ENCODE results near the gene NTRK1. TPM values are rescaled to one million over a fixed set of nuclear protein-coding genes. Genes with fewer than 3 reads are reported as not detected.
A peak's percentile ranks its signal among the peaks of the same experiment; 100 is the strongest.

NTRK1 gene
- total RNA-seq, 4 donors from 2014 or later = 0.11 to 1.2 (median 0.63) TPM

DNA sequence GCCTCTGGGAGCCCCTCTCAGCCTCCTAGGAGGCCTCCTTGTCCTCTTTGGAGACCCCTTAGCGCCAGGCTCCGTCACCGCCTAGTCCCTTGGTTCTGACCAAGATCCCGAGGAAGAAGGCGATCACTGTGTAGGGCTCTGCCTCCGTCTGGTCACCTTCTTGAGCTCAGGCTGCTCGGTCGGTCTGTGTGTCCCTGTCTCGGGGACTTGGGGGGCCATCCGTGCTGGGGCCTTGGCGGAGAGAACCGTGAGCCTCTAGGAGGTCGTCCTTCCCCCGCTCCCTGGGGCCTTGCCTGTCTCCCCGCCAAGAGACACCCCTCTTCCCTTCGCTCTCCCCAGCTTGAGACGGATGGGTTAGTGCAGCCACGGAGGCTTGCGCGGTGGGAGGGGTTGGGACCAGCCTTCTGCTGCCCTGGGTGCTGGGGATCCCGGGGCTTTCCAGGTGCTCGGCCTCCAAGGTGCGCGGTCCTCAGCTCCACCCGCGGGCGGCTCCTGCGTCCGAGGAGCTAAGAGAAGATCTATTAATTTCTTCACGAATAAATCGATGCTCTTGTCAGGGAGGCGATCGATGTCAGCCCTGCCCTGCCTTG is 1.0 kb upstream of the NTRK1 start:
- Histone ChIP-seq H3K36me3 (no peaks in the 10 kb centered on the region), H3K4me1 (peaks cover 19 to 26% of the 10 kb centered on the region in 2 donors), H3K27me3 (peaks cover 20% of the 10 kb centered on the region), H3K4me3 (replicated peaks in 1 of 3) (peak overlapping the region in 1 of 3 donors; percentile 14), H3K27ac (no peak overlapping the region), H3K9me3 (no peaks in the 10 kb centered on the region)
- intact Hi-C loops (cut with DNase I) = loop anchor here (5.0 kb wide), 1 partner anchor 62 kb away; no protein-coding TSS in a partner anchor
- 1 to 7% methylated on average over 15 to 21 of the region's 33 CpGs for WGBS, 2 donors
- no peak for TF ChIP-seq POLR2A (IDR thresholded peaks at IDR 0.05)
- no peak for TF ChIP-seq CTCF (IDR thresholded peaks at IDR 0.05)
- DNase-seq = no peak

- peak; percentile 49 to 79 (median 66) for TF ChIP-seq CTCF (IDR thresholded peaks at IDR 0.05)
- TF ChIP-seq POLR2A (IDR thresholded peaks at IDR 0.05) = no peak
- Histone ChIP-seq H3K4me3 (replicated peaks in 1 of 3) (peak overlapping the region in 1 of 3 donors; percentile 14), H3K27me3 (peaks cover 20% of the 10 kb centered on the region), H3K36me3 (no peaks in the 10 kb centered on the region), H3K27ac (no peak overlapping the region), H3K4me1 (peaks cover 19 to 26% of the 10 kb centered on the region in 2 donors), H3K9me3 (no peaks in the 10 kb centered on the region)
- intact Hi-C loops (cut with DNase I) = loop anchor here (5.0 kb wide), 1 partner anchor 63 kb away; no protein-coding TSS in a partner anchor
- 3% methylated on average over 25 to 33 of the region's 35 CpGs for WGBS, 2 donors
- peak; percentile 22 to 30 for DNase-seq
Measured at GRCh38 chr1:156860113-156860627, 495 bp upstream of the NTRK1 start.

GRCh38 chr1:156862584-156862983 is 1.9 kb downstream of the NTRK1 start:
- no peaks in the 10 kb centered on the region for H3K9me3 ChIP-seq
- peaks cover 20% of the 10 kb centered on the region for H3K27me3 ChIP-seq
- intact Hi-C loops (cut with DNase I) = loop anchor here (5.0 kb wide), 1 partner anchor 65 kb away; no protein-coding TSS in a partner anchor
- DNase-seq = no peak
- no peak for TF ChIP-seq POLR2A (IDR thresholded peaks at IDR 0.05)
- TF ChIP-seq CTCF (IDR thresholded peaks at IDR 0.05) = no peak
- H3K4me3 ChIP-seq (replicated peaks in 1 of 3) = no peak overlapping the region
- peaks cover 19 to 26% of the 10 kb centered on the region in 2 donors for H3K4me1 ChIP-seq
- no peak overlapping the region for H3K27ac ChIP-seq
- WGBS, 2 donors = 84 to 87% methylated on average over 6 of the region's 6 CpGs
- no peaks in the 10 kb centered on the region for H3K36me3 ChIP-seq

- intact Hi-C loops (cut with DNase I) = loop anchor here (5.0 kb wide), 1 partner anchor 66 kb away; no protein-coding TSS in a partner anchor
- Histone ChIP-seq H3K4me3 (replicated peaks in 1 of 3) (no peak overlapping the region), H3K9me3 (no peaks in the 10 kb centered on the region), H3K4me1 (peaks cover 19 to 26% of the 10 kb centered on the region in 2 donors), H3K27me3 (peaks cover 20% of the 10 kb centered on the region), H3K36me3 (no peaks in the 10 kb centered on the region), H3K27ac (no peak overlapping the region)
- DNase-seq = no peak
- TF ChIP-seq POLR2A (IDR thresholded peaks at IDR 0.05) (no peak), CTCF (IDR thresholded peaks at IDR 0.05) (no peak)
- WGBS, 2 donors = 73 to 76% methylated on average over 10 of the region's 10 CpGs
Measured at GRCh38 chr1:156862997-156863599, 2.4 kb downstream of the NTRK1 start.

- 82 to 84% methylated on average over 7 of the region's 7 CpGs for WGBS, 2 donors
- peaks cover 19 to 26% of the 10 kb centered on the region in 2 donors for H3K4me1 ChIP-seq
- no peak overlapping the region for H3K27ac ChIP-seq
- no peak overlapping the region for H3K4me3 ChIP-seq (replicated peaks in 1 of 3)
- TF ChIP-seq POLR2A (IDR thresholded peaks at IDR 0.05) (no peak), CTCF (IDR thresholded peaks at IDR 0.05) (no peak)
- no peak for DNase-seq
- H3K9me3 ChIP-seq = no peaks in the 10 kb centered on the region
- intact Hi-C loops (cut with DNase I) = loop anchor here (5.0 kb wide), 1 partner anchor 66 kb away; no protein-coding TSS in a partner anchor
- no peaks in the 10 kb centered on the region for H3K36me3 ChIP-seq
- H3K27me3 ChIP-seq = peaks cover 20% of the 10 kb centered on the region
Measured at GRCh38 chr1:156863631-156864030, 3.0 kb downstream of the NTRK1 start.

Measured in thyroid gland (tissue), 4 donors.